HG03521 (cell line): ENCODE results near the gene WRNIP1.

ENCODE experiments used
- ATAC-seq: cut with Tn5 transposase; IDR thresholded peaks from one replicate; pipeline ENCODE4 v1.9.1; 2021; ENCODE audit warnings: mild to moderate bottlenecking, moderate library complexity; ENCODE audit not compliant: unreplicated experiment

The WRNIP1 gene

DNA sequence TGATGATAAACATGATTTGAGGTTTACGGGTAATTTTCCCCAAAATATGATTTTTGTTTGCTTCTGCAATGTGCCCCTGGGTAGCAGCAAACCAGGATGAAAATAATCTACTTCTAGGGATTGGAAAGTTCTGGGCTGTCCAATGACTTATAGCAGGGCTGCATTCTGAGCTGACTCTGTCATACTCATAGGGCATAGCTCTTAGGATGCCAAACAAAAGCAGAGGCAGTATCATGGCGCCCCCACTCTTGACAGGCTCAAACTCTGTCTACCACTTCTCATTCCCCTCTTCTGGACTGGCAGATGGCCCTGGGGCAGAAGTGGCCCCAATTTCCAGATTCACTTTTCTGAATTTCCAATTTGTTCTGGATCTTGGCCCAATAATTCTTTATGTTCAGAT, 66.2 kb downstream of the WRNIP1 start:
- ATAC-seq = no peak

- ATAC-seq = no peak
These were observed 69.1 kb downstream of the WRNIP1 start for GRCh38 chr6:2834262-2834661.
